ENCODE measurements around the gene SYNJ2. TPM values are rescaled to one million over a fixed set of nuclear protein-coding genes. Genes with fewer than 3 reads are reported as not detected.

SYNJ2 gene
- total and polyA plus RNA-seq, 2 donors (not counting 3 experiments of a cell fraction or from before 2014, with no cell fraction given): 35.1 to 78.2 TPM

GRCh38 chr6:157990321-157991066, 8.8 kb downstream of the SYNJ2 start:
- dilution Hi-C loops (cut with MboI; ENCODE audit: extremely low pct_ligation_motif_present, low sequenced_read_pairs) (no loop called here), intact Hi-C loops (cut with micrococcal nuclease) (loop anchor here (1.0 kb wide), 1 partner anchor 13 kb away; no protein-coding TSS in a partner anchor)
- Histone ChIP-seq H3K9ac (replicated peaks; ENCODE audit: extremely low read depth, insufficient read depth, low read length) (no peak overlapping the region), H4K20me1 (replicated peaks; ENCODE audit: control insufficient read depth, extremely low read depth, insufficient read depth, low read length) (no peaks in the 10 kb centered on the region), H3K27ac (ENCODE audit: insufficient read depth, low read depth, low read length) (no peak overlapping the region), H3K79me2 (ENCODE audit: control insufficient read depth, insufficient read depth, low read length) (peaks cover 99% of the 10 kb centered on the region), H3K4me1 (ENCODE audit: control insufficient read depth, extremely low read depth, insufficient read depth, low read length) (peaks cover 22% of the 10 kb centered on the region), H3K4me2 (ENCODE audit: insufficient read depth, low read length) (no peak overlapping the region), H3K36me3 (ENCODE audit: control insufficient read depth in 2 of 2, extremely low read depth in 1 of 2, insufficient read depth in 2 of 2, low read length in 2 of 2) (no peaks in the 10 kb centered on the region), H2AFZ (ENCODE audit: low read depth, low read length) (no peak overlapping the region), H3K9me1 (replicated peaks; ENCODE audit: control insufficient read depth, extremely low read depth, insufficient read depth, low read length) (no peaks in the 10 kb centered on the region), H3K27me3 (ENCODE audit: control insufficient read depth in 2 of 2, insufficient read depth in 2 of 2, low read length in 2 of 2) (no peaks in the 10 kb centered on the region), H3K4me3 (replicated peaks in 1 of 3; ENCODE audit: insufficient read depth in 1 of 3, low read depth in 1 of 3, low read length in 3 of 3) (no peak overlapping the region), H3K9me3 (replicated peaks; ENCODE audit: control insufficient read depth, insufficient read depth, low read length) (no peaks in the 10 kb centered on the region)
- FAIRE-seq (no peak), DNase-seq (ENCODE audit: low read depth, low spot score) (no peak)
- CTCF ChIA-PET: interaction anchor here (0.8 to 1.6 kb wide), 5 partner anchors 10 to 82 kb away, joined by 3 to 8 read pairs (median 3); no protein-coding TSS in a partner anchor
- BruUV-seq (replicated peaks): no TSS peak
- POLR2A ChIA-PET: no interaction called here
- TF ChIP-seq POLR2A (IDR thresholded peaks at IDR 0.05; ENCODE audit: low read depth, low read length) (no peak), POLR2AphosphoS5 (IDR thresholded peaks at IDR 0.05; ENCODE audit: insufficient read depth, low read depth, low read length) (no peak), GATA2 (IDR thresholded peaks at IDR 0.05; ENCODE audit: insufficient read depth, insufficient read length, low read depth, low read length) (no peak), MAX (IDR thresholded peaks at IDR 0.05; ENCODE audit: insufficient read depth, insufficient read length) (no peak), FOS (IDR thresholded peaks at IDR 0.05; ENCODE audit: borderline replicate concordance, insufficient read depth, low read length) (no peak), JUN (IDR thresholded peaks at IDR 0.05; ENCODE audit: borderline replicate concordance, insufficient read depth, insufficient read length, low read depth) (no peak), MYC (IDR thresholded peaks at IDR 0.05; ENCODE audit: low read depth, low read length) (no peak), EZH2 (IDR thresholded peaks at IDR 0.05; ENCODE audit: borderline replicate concordance, low read depth, low read length, severe bottlenecking) (no peak), CTCF (IDR thresholded peaks at IDR 0.05; ENCODE audit: extremely low read depth in 1 of 2, insufficient read depth in 1 of 2, low read depth in 1 of 2, low read length in 2 of 2) (no peak)
